ENCODE measurements around the gene EFNB2. TPM values are rescaled to one million over a fixed set of nuclear protein-coding genes. Genes with fewer than 3 reads are reported as not detected.

The EFNB2 gene
- total and polyA plus RNA-seq, 2 donors (not counting 3 experiments of a cell fraction or from before 2014, with no cell fraction given) = 50.4 to 69.5 TPM

GRCh38 chr13:106568299-106569003, 33.0 kb upstream of the EFNB2 start:
- Histone ChIP-seq H3K79me2 (ENCODE audit: control insufficient read depth, insufficient read depth, low read length) (peaks cover 44% of the 10 kb centered on the region), H3K27ac (ENCODE audit: insufficient read depth, low read depth, low read length) (no peak overlapping the region), H3K27me3 (ENCODE audit: control insufficient read depth in 2 of 2, insufficient read depth in 2 of 2, low read length in 2 of 2) (no peaks in the 10 kb centered on the region), H4K20me1 (replicated peaks; ENCODE audit: control insufficient read depth, extremely low read depth, insufficient read depth, low read length) (peaks cover 19% of the 10 kb centered on the region), H2AFZ (ENCODE audit: low read depth, low read length) (peak overlapping the region; percentile 45), H3K4me1 (ENCODE audit: control insufficient read depth, extremely low read depth, insufficient read depth, low read length) (peaks cover 26% of the 10 kb centered on the region), H3K9me1 (replicated peaks; ENCODE audit: control insufficient read depth, extremely low read depth, insufficient read depth, low read length) (no peaks in the 10 kb centered on the region), H3K9ac (replicated peaks; ENCODE audit: extremely low read depth, insufficient read depth, low read length) (peak overlapping the region; percentile 95), H3K4me2 (ENCODE audit: insufficient read depth, low read length) (peak overlapping the region; percentile 63), H3K4me3 (replicated peaks in 1 of 3; ENCODE audit: insufficient read depth in 1 of 3, low read depth in 1 of 3, low read length in 3 of 3) (peak overlapping the region in 1 of 3 experiments; percentile 98), H3K9me3 (replicated peaks; ENCODE audit: control insufficient read depth, insufficient read depth, low read length) (no peaks in the 10 kb centered on the region), H3K36me3 (ENCODE audit: control insufficient read depth in 2 of 2, extremely low read depth in 1 of 2, insufficient read depth in 2 of 2, low read length in 2 of 2) (no peaks in the 10 kb centered on the region)
- POLR2A ChIA-PET = interaction anchor here (1.2 kb wide), 1 partner anchor 12 kb away, joined by 4 read pairs; no protein-coding TSS in a partner anchor
- TSS peak; percentile 37 for BruUV-seq (replicated peaks)
- no peak for TF ChIP-seq CTCF (IDR thresholded peaks at IDR 0.05; ENCODE audit: extremely low read depth in 1 of 2, insufficient read depth in 1 of 2, low read depth in 1 of 2, low read length in 2 of 2)
- TF ChIP-seq MAX (IDR thresholded peaks at IDR 0.05; ENCODE audit: insufficient read depth, insufficient read length) = no peak
- no peak for TF ChIP-seq EZH2 (IDR thresholded peaks at IDR 0.05; ENCODE audit: borderline replicate concordance, low read depth, low read length, severe bottlenecking)
- TF ChIP-seq JUN (IDR thresholded peaks at IDR 0.05; ENCODE audit: borderline replicate concordance, insufficient read depth, insufficient read length, low read depth) = no peak
- TF ChIP-seq FOS (IDR thresholded peaks at IDR 0.05; ENCODE audit: borderline replicate concordance, insufficient read depth, low read length) = no peak
- no peak for TF ChIP-seq GATA2 (IDR thresholded peaks at IDR 0.05; ENCODE audit: insufficient read depth, insufficient read length, low read depth, low read length)
- no peak for TF ChIP-seq POLR2A (IDR thresholded peaks at IDR 0.05; ENCODE audit: low read depth, low read length)
- TF ChIP-seq POLR2AphosphoS5 (IDR thresholded peaks at IDR 0.05; ENCODE audit: insufficient read depth, low read depth, low read length) = no peak
- TF ChIP-seq MYC (IDR thresholded peaks at IDR 0.05; ENCODE audit: low read depth, low read length) = no peak
- no peak for DNase-seq (ENCODE audit: low read depth, low spot score)
- intact Hi-C loops (cut with micrococcal nuclease) (loop anchor here (1.0 to 10.0 kb wide), 4 partner anchors 52 to 886 kb away; no protein-coding TSS in a partner anchor), dilution Hi-C loops (cut with MboI; ENCODE audit: extremely low pct_ligation_motif_present, low sequenced_read_pairs) (no loop called here)
- CTCF ChIA-PET = interaction anchor here (0.8 to 5.7 kb wide), 3 partner anchors 31 to 52 kb away, joined by 3 to 29 read pairs (median 8); partner anchors contain the start of gene EFNB2
- no peak for FAIRE-seq
